ENCODE measurements around the gene LRP3.

Gene LRP3

GRCh38 chr19:33240181-33240771 lies 46.1 kb downstream of the LRP3 start:
- no peak for DNase-seq

GRCh38 chr19:33241091-33241529 lies 47.0 kb downstream of the LRP3 start:
- no peak for DNase-seq

GRCh38 chr19:33241530-33242101 lies 47.5 kb downstream of the LRP3 start:
- no peak for DNase-seq

- DNase-seq, result no peak
Observed at GRCh38 chr19:33242131-33242530, 48.0 kb downstream of the LRP3 start.

GRCh38 chr19:33242911-33243310 lies 48.8 kb downstream of the LRP3 start:
- DNase-seq, result no peak

GRCh38 chr19:33245948-33246708 lies 52.0 kb downstream of the LRP3 start:
- no peak for DNase-seq

GRCh38 chr19:33246709-33247440 lies 52.7 kb downstream of the LRP3 start:
- no peak for DNase-seq

- DNase-seq, result no peak
Observed at GRCh38 chr19:33247441-33247819, 53.3 kb downstream of the LRP3 start.

GRCh38 chr19:33248104-33248503 lies 54.0 kb downstream of the LRP3 start:
- DNase-seq, result no peak

GRCh38 chr19:33248553-33248953 lies 54.4 kb downstream of the LRP3 start:
- DNase-seq, result no peak

- no peak for DNase-seq
Observed at GRCh38 chr19:33248954-33249613, 55.0 kb downstream of the LRP3 start.

- DNase-seq, result no peak
Observed at GRCh38 chr19:33249740-33250366, 55.7 kb downstream of the LRP3 start.

- no peak for DNase-seq
Observed at GRCh38 chr19:33250500-33250899, 56.4 kb downstream of the LRP3 start.

GRCh38 chr19:33251076-33251475 lies 56.9 kb downstream of the LRP3 start:
- DNase-seq, result no peak

GRCh38 chr19:33251526-33252090 lies 57.5 kb downstream of the LRP3 start:
- DNase-seq, result no peak

- no peak for DNase-seq
Observed at GRCh38 chr19:33252418-33252962, 58.4 kb downstream of the LRP3 start.

- DNase-seq, result no peak
Observed at GRCh38 chr19:33252971-33253370, 58.8 kb downstream of the LRP3 start.

- DNase-seq, result no peak
Observed at GRCh38 chr19:33254245-33254824, 60.2 kb downstream of the LRP3 start.

GRCh38 chr19:33255781-33256180 lies 61.7 kb downstream of the LRP3 start:
- DNase-seq, result no peak

GRCh38 chr19:33256261-33256660 lies 62.1 kb downstream of the LRP3 start:
- no peak for DNase-seq

GRCh38 chr19:33257828-33258227 lies 63.7 kb downstream of the LRP3 start:
- DNase-seq, result no peak

All from HCEC 1CT (cell line).